HG03196 (cell line): ENCODE data around the gene KLHL4.
"Not testable (repeated sequence)": the region's sequence is repeated elsewhere in the genome, so short reads cannot be mapped to it uniquely, and the experiment has no call there.

Experiments used
- ATAC-seq: cut with Tn5 transposase; IDR thresholded peaks from one replicate; pipeline ENCODE4 v1.9.1; 2021; ENCODE audit not compliant: unreplicated experiment

KLHL4 gene

DNA sequence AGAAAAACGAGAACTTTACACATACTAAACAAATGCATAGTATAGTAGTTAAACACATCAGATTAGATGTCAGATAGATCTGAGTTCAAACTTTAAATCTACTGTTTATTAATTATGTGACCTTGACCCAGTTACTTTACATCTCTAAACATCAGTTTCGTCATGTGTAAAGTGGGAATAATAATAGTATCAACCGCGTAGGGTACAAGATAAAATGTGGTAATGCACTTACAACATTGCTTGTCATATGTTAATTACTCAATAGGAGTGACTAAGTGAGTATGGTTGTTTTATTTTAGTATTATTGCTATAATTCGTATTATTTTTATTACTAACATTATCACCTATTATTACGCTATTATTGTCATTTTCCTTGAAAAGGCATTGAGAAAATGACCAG lies 144.2 kb downstream of the KLHL4 start:
- no peak for ATAC-seq

DNA sequence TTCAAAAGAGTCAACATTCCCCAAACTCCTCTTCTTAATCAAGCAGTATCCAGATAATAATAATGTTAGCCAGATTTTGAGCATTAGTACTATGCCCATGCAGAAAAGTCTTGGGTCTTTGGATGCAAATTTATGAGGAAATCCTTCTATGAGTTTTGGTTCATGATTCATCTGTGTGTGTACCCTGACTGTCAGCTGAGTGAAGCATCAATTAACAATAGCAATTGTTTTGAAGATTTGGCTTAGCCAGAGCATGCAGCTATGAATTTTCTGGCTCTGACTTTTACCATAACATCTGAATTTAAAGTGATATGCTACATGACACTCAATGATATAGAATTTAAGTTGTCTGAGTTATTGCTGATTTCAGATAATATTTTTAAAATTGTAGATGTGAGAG lies 145.8 kb downstream of the KLHL4 start:
- ATAC-seq: no peak

DNA sequence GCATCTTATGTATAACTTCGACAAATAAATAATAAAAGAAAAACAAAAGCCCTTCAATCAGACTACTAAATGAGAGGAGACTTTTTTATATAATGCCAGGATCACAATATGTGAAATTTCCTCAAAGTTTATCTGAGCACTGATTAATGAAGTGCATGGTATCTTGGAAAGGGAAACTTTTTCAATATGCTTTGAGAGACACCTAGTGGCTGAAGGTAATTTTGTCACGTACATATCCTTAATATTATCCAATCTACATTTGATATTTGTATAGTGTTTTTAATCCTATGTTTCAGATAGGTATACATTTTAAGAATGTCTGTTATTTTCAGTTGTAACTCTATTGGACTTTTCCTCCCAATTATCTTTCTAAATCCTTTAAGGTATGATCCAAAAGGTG lies 146.8 kb downstream of the KLHL4 start:
- ATAC-seq: no peak

- no peak for ATAC-seq
Observed at GRCh38 chrX:87679849-87680248, 162.2 kb downstream of the KLHL4 start.

DNA sequence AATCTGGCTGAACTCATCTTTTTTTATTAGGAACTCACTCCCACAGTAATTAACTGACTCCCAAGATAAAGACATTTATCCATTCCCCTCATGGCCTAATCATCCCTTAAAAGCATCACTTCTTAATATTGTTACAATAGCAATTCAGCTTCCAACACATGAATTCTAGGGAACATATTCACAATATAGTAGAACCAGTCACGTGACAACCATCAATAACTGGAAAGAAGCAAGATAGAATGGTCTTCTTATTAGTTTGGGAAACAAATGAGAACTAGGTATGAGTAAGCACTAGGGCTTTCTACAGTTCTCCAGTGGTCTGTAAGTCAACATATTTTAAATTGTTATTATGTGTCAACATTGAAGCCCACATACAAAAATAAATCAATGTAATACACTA lies 170.1 kb downstream of the KLHL4 start:
- ATAC-seq: no peak

DNA sequence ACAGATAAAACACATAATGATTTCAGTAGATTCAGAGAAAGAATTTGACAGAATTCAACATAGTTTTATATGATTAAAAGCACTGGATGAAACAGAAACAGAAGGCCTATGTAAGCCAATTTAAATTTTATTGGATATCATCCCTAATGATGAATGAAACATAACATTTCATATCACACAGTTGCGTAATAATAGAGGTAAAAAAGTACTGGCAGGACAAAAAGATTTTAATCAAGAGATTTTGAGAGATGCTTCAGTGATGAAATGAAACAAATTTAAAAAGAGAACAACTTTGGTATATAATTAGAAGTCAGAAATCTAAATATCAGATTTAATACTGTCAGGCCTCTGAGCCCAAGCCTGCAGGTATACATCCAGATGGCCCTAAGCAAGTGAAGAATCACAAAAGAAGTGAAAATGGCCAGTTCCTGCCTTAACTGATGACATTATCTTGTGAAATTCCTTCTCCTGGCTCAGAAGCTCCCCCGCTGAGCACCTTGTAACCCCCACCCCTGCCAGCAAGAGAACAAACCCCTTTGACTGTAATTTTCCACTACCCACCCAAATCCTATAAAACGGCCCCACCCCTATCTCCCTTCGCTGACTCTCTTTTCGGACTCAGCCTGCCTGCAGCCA lies 170.6 kb downstream of the KLHL4 start:
- not testable (repeated sequence) for ATAC-seq

DNA sequence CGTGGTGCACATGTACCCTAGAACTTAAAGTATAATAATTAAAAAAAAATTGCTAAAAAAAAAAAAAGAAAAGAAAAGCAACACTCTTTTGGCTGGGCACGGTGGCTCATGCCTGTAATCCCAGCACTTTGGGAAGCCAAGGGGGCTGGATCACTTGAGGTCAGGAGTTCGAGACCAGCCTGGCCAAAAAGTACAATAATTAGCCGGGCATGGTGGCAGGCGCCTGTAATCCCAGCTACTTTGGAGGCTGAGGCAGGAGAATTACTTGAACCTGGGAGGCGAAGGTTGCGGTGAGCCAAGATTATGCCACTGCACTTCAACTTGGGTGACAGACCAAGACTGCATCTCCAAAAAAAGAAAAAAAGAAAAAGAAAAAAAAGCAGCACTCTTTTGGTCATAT lies 171.6 kb downstream of the KLHL4 start:
- ATAC-seq: not testable (repeated sequence)

GRCh38 chrX:87693204-87693603 lies 175.6 kb downstream of the KLHL4 start:
- no peak for ATAC-seq

GRCh38 chrX:87697409-87697808 lies 179.8 kb downstream of the KLHL4 start:
- no peak for ATAC-seq

GRCh38 chrX:87702795-87703194 lies 185.2 kb downstream of the KLHL4 start:
- no peak for ATAC-seq

- not testable (repeated sequence) for ATAC-seq
Observed at GRCh38 chrX:87703469-87703868, 185.9 kb downstream of the KLHL4 start.

DNA sequence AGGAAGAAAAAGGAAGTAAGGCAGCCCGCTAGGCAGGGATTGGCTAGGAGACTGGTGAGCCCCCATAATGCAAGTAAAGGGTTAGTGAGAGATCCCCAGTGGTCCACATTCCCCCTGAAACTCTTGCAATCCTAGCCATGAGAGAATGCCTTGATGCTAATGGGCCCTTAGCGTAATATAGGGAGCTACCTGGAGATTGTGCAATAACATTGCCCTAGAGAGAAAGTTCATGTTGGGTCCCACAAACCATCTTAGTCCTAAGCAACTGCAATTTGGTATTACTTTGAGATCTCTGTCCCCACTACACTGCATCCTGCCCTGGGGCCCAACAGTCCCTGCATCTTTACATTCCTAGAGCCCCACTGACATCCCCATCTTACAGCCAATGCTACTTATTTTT lies 188.5 kb downstream of the KLHL4 start:
- no peak for ATAC-seq

GRCh38 chrX:87710580-87710979 lies 193.0 kb downstream of the KLHL4 start:
- no peak for ATAC-seq
